Mesendoderm (in vitro differentiated cells): ENCODE measurements around the gene SPARCL1.
A peak's percentile ranks its signal among the peaks of the same experiment; 100 is the strongest.

Experiments
- DNase-seq: peaks from one replicate; pipeline ENCODE4 v3.0.0; 2013
- H2AK5ac ChIP-seq: 2 replicates; pipeline ENCODE4 v1.6.1; 2013; ENCODE audit warnings: low read length, inconsistent platforms
- H2BK120ac ChIP-seq: 2 replicates; pipeline ENCODE4 v1.6.1; 2013; ENCODE audit warnings: low read depth, mild to moderate bottlenecking, low read length, moderate library complexity, mixed read lengths
- H2BK15ac ChIP-seq: replicated peaks from 2 replicates; pipeline ENCODE4 v1.6.1; 2013; ENCODE audit warnings: low read depth, mild to moderate bottlenecking, moderate library complexity
- H2BK5ac ChIP-seq: 2 replicates; pipeline ENCODE4 v1.6.1; 2013; ENCODE audit warnings: low read length, inconsistent platforms
- H3K18ac ChIP-seq: 2 replicates; pipeline ENCODE4 v1.6.1; 2013; ENCODE audit warnings: mild to moderate bottlenecking, low read length, mixed read lengths
- H3K23ac ChIP-seq: one replicate; pipeline ENCODE4 v1.6.1; 2013; ENCODE audit warnings: low read length
- H3K27ac ChIP-seq: 2 replicates; pipeline ENCODE4 v1.5.1; 2013; ENCODE audit warnings: low read depth, mild to moderate bottlenecking, inconsistent platforms, low read length, moderate library complexity
- H3K27me3 ChIP-seq: 2 replicates; pipeline ENCODE4 v1.6.1; 2013; ENCODE audit warnings: low read length, control low read depth, mild to moderate bottlenecking, inconsistent platforms; ENCODE audit not compliant: insufficient read depth, poor library complexity
- H3K36me3 ChIP-seq: 2 replicates; pipeline ENCODE4 v1.6.1; 2013; ENCODE audit warnings: low read length, inconsistent platforms; ENCODE audit not compliant: control insufficient read depth, insufficient read depth
- H3K4ac ChIP-seq: one replicate; pipeline ENCODE4 v1.6.1; 2013; ENCODE audit warnings: low read depth, mild to moderate bottlenecking, low read length, moderate library complexity
- H3K4me1 ChIP-seq: 2 replicates; pipeline ENCODE4 v1.6.1; 2013; ENCODE audit warnings: low read depth, low read length, inconsistent platforms; ENCODE audit not compliant: control insufficient read depth
- H3K4me2 ChIP-seq: 2 replicates; pipeline ENCODE4 v1.6.1; 2013; ENCODE audit warnings: low read length
- H3K4me3 ChIP-seq: 2 replicates; pipeline ENCODE4 v1.5.1; 2013; ENCODE audit warnings: mild to moderate bottlenecking, low read length
- H3K56ac ChIP-seq: one replicate; pipeline ENCODE4 v1.6.1; 2013; ENCODE audit warnings: low read length
- H3K79me1 ChIP-seq: 2 replicates; pipeline ENCODE4 v1.6.1; 2013; ENCODE audit warnings: low read length, inconsistent platforms
- H3K79me2 ChIP-seq: 2 replicates; pipeline ENCODE4 v1.6.1; 2013; ENCODE audit warnings: mild to moderate bottlenecking, low read length; ENCODE audit not compliant: control insufficient read depth, insufficient read depth
- H3K9ac ChIP-seq: 2 replicates; pipeline ENCODE4 v1.6.1; 2013; ENCODE audit warnings: low read length, inconsistent platforms
- H4K5ac ChIP-seq: one replicate; pipeline ENCODE4 v1.6.1; 2013; ENCODE audit warnings: low read length
- H4K8ac ChIP-seq: one replicate; pipeline ENCODE4 v1.6.1; 2013; ENCODE audit warnings: low read depth, mild to moderate bottlenecking, control low read depth, low read length, moderate library complexity
- WGBS: extraction: QIAGEN DNeasy Blood & Tissue Kit; methylation state at CpG from one replicate; pipeline ENCODE4 v1.1.7; 2013; ENCODE audit warnings: low lambda C conversion rate, missing lambda C conversion rate; ENCODE audit not compliant: insufficient coverage; ENCODE audit errors: extremely low coverage; 5-methylcytosine and 5-hydroxymethylcytosine counted together

The SPARCL1 gene

GRCh38 chr4:87555773-87556619 is 26.8 kb upstream of the SPARCL1 start:
- Histone ChIP-seq H2AK5ac (no peak overlapping the region), H2BK15ac (no peak overlapping the region), H3K23ac (no peak overlapping the region), H3K4me1 (peaks cover 2% of the 10 kb centered on the region), H3K56ac (no peak overlapping the region), H3K18ac (no peak overlapping the region), H3K79me2 (no peaks in the 10 kb centered on the region), H4K8ac (no peak overlapping the region), H2BK5ac (no peak overlapping the region), H3K4me3 (no peak overlapping the region), H3K4me2 (no peak overlapping the region), H3K27me3 (no peaks in the 10 kb centered on the region), H3K9ac (no peak overlapping the region), H3K79me1 (no peaks in the 10 kb centered on the region), H3K27ac (no peak overlapping the region), H4K5ac (no peak overlapping the region), H3K36me3 (no peaks in the 10 kb centered on the region), H2BK120ac (no peak overlapping the region), H3K4ac (no peak overlapping the region)
- DNase-seq, result no peak
- no CpG with 5 or more reads among the region's 5 CpGs for WGBS

GRCh38 chr4:87553182-87553581 is 24.0 kb upstream of the SPARCL1 start:
- Histone ChIP-seq H3K9ac (no peak overlapping the region), H3K4me2 (no peak overlapping the region), H3K23ac (no peak overlapping the region), H3K56ac (no peak overlapping the region), H4K8ac (no peak overlapping the region), H3K4me3 (no peak overlapping the region), H2BK120ac (no peak overlapping the region), H3K27ac (no peak overlapping the region), H3K79me2 (no peaks in the 10 kb centered on the region), H3K18ac (no peak overlapping the region), H3K27me3 (no peaks in the 10 kb centered on the region), H3K4ac (no peak overlapping the region), H3K4me1 (no peaks in the 10 kb centered on the region), H3K36me3 (no peaks in the 10 kb centered on the region), H2AK5ac (no peak overlapping the region), H4K5ac (no peak overlapping the region), H3K79me1 (no peaks in the 10 kb centered on the region), H2BK5ac (no peak overlapping the region), H2BK15ac (no peak overlapping the region)
- no CpG with 5 or more reads among the region's 4 CpGs for WGBS
- DNase-seq, result no peak

- Histone ChIP-seq H3K79me2 (no peaks in the 10 kb centered on the region), H3K56ac (no peak overlapping the region), H3K18ac (no peak overlapping the region), H3K36me3 (no peaks in the 10 kb centered on the region), H2AK5ac (no peak overlapping the region), H3K27ac (no peak overlapping the region), H3K27me3 (no peaks in the 10 kb centered on the region), H2BK120ac (no peak overlapping the region), H2BK15ac (no peak overlapping the region), H4K8ac (no peak overlapping the region), H3K9ac (no peak overlapping the region), H2BK5ac (no peak overlapping the region), H3K4ac (no peak overlapping the region), H3K4me2 (no peak overlapping the region), H3K23ac (no peak overlapping the region), H3K4me1 (no peaks in the 10 kb centered on the region), H4K5ac (no peak overlapping the region), H3K4me3 (no peak overlapping the region), H3K79me1 (no peaks in the 10 kb centered on the region)
- no CpG with 5 or more reads among the region's 3 CpGs for WGBS
- DNase-seq, result peak; percentile 73
These were observed 22.2 kb upstream of the SPARCL1 start for GRCh38 chr4:87551361-87551760.

GRCh38 chr4:87547016-87547708 is 18.0 kb upstream of the SPARCL1 start:
- H3K27me3 ChIP-seq, result no peaks in the 10 kb centered on the region
- H3K9ac ChIP-seq, result no peak overlapping the region
- H3K4ac ChIP-seq, result no peak overlapping the region
- H2BK15ac ChIP-seq, result no peak overlapping the region
- DNase-seq, result no peak
- H3K56ac ChIP-seq, result no peak overlapping the region
- H4K8ac ChIP-seq, result no peak overlapping the region
- no peaks in the 10 kb centered on the region for H3K4me1 ChIP-seq
- H4K5ac ChIP-seq, result no peak overlapping the region
- H2BK120ac ChIP-seq, result no peak overlapping the region
- H3K18ac ChIP-seq, result no peak overlapping the region
- H3K36me3 ChIP-seq, result no peaks in the 10 kb centered on the region
- no CpG with 5 or more reads among the region's 5 CpGs for WGBS
- H3K4me3 ChIP-seq, result no peak overlapping the region
- no peak overlapping the region for H3K4me2 ChIP-seq
- no peak overlapping the region for H2AK5ac ChIP-seq
- no peak overlapping the region for H3K27ac ChIP-seq
- H2BK5ac ChIP-seq, result no peak overlapping the region
- H3K79me2 ChIP-seq, result no peaks in the 10 kb centered on the region
- H3K79me1 ChIP-seq, result no peaks in the 10 kb centered on the region
- H3K23ac ChIP-seq, result no peak overlapping the region

GRCh38 chr4:87545052-87545451 is 15.9 kb upstream of the SPARCL1 start:
- H4K8ac ChIP-seq, result no peak overlapping the region
- no peak overlapping the region for H4K5ac ChIP-seq
- no peak overlapping the region for H3K9ac ChIP-seq
- no peak overlapping the region for H3K4me2 ChIP-seq
- H3K4me3 ChIP-seq, result no peak overlapping the region
- no peak overlapping the region for H3K4ac ChIP-seq
- WGBS, result no CpG with 5 or more reads among the region's 3 CpGs
- H3K79me1 ChIP-seq, result no peaks in the 10 kb centered on the region
- H3K56ac ChIP-seq, result no peak overlapping the region
- no peaks in the 10 kb centered on the region for H3K79me2 ChIP-seq
- H3K27ac ChIP-seq, result no peak overlapping the region
- DNase-seq, result peak; percentile 46
- H2BK120ac ChIP-seq, result no peak overlapping the region
- no peak overlapping the region for H2BK5ac ChIP-seq
- H2AK5ac ChIP-seq, result no peak overlapping the region
- peak overlapping the region; percentile 60 for H3K18ac ChIP-seq
- H3K27me3 ChIP-seq, result no peaks in the 10 kb centered on the region
- no peak overlapping the region for H2BK15ac ChIP-seq
- H3K23ac ChIP-seq, result no peak overlapping the region
- peaks cover 3% of the 10 kb centered on the region for H3K4me1 ChIP-seq
- H3K36me3 ChIP-seq, result no peaks in the 10 kb centered on the region
